Panc1 (cell line): Measurements from ENCODE around the gene NFYC. TPM values are rescaled to one million over a fixed set of nuclear protein-coding genes. Genes with fewer than 3 reads are reported as not detected.

Experiments used
- ATAC-seq: fragments of 200-7000 bp; cut with Tn5 transposase; 2 replicates; pipeline ENCODE4 v1.9.1; 2020; ENCODE audit warnings: mild to moderate bottlenecking, moderate library complexity
- BruUV-seq: library from RNA; stranded (reverse); fragments of 400-500 nt; replicated peaks from 2 replicates; lab custom pipeline; 2021; lab: Mats Ljungman, UMichigan
- CTCF ChIA-PET: fragments of 300-600 bp; sonication (Branson Sonifier 250); formaldehyde crosslinking; loops from one replicate; lab custom pipeline; 2022; ENCODE audit warnings: antibody characterized with exemption; lab: Charles Lee
- POLR2A ChIA-PET: fragments of 300-600 bp; sonication (Branson Sonifier 250); formaldehyde crosslinking; loops from one replicate; lab custom pipeline; 2022; ENCODE audit warnings: antibody characterized with exemption; lab: Charles Lee
- DNase-seq: peaks from one replicate; pipeline ENCODE4 v3.0.0-alpha.2; 2010; ENCODE audit warnings: low read depth, low spot score
- H3K27ac ChIP-seq: 2 replicates; pipeline ENCODE4 v1.5.1; 2011; ENCODE audit warnings: mild to moderate bottlenecking, low read length, inconsistent platforms
- H3K27me3 ChIP-seq: fragments of 200-500 bp; sonication (Bioruptor generic); 2 replicates; pipeline ENCODE4 v1.6.0; 2014; ENCODE audit warnings: low read length, inconsistent platforms; ENCODE audit not compliant: control insufficient read depth, insufficient read depth
- H3K36me3 ChIP-seq: fragments of 200-500 bp; sonication (Bioruptor generic); 2 replicates; pipeline ENCODE4 v1.5.1; 2014; ENCODE audit warnings: inconsistent platforms, mild to moderate bottlenecking, low read length, moderate library complexity; ENCODE audit not compliant: control insufficient read depth, insufficient read depth
- H3K4me1 ChIP-seq: 2 replicates; pipeline ENCODE4 v1.5.1; 2011; ENCODE audit warnings: inconsistent platforms, mild to moderate bottlenecking, low read length, moderate library complexity; ENCODE audit not compliant: control insufficient read depth, insufficient read depth
- H3K4me3 ChIP-seq, 2 experiments: 2 replicates each; pipeline ENCODE4 v1.5.1; 2011 to 2012; ENCODE audit warnings: low read depth in 2 of 2, low read length in 2 of 2, mild to moderate bottlenecking in 2 of 2, inconsistent platforms in 1 of 2, moderate library complexity in 1 of 2
- H3K9me3 ChIP-seq: fragments of 200-500 bp; sonication (Bioruptor generic); 2 replicates; pipeline ENCODE4 v1.5.1; 2014; ENCODE audit warnings: low read depth, mild to moderate bottlenecking, inconsistent platforms, low read length, moderate library complexity; ENCODE audit not compliant: control insufficient read depth, insufficient read depth
- POLR2AphosphoS5 ChIP-seq: IDR thresholded peaks from 2 replicates; pipeline ENCODE4 v1.6.1; 2012; ENCODE audit warnings: mild to moderate bottlenecking, low read depth, low read length, moderate library complexity
- SIN3A ChIP-seq: IDR thresholded peaks from 2 replicates; pipeline ENCODE4 v1.6.1; 2012; ENCODE audit warnings: low read depth, mild to moderate bottlenecking, low read length, moderate library complexity, borderline replicate concordance; ENCODE audit not compliant: insufficient read depth
- TCF7L2 ChIP-seq: IDR thresholded peaks from 2 replicates; pipeline ENCODE4 v1.6.1; 2011; ENCODE audit warnings: mild to moderate bottlenecking, low read depth, low read length, inconsistent platforms
- in situ Hi-C: cut with HindIII; loops from 2 replicates; pipeline ENCODE4 v1.10.0; 2016; ENCODE audit warnings: low sequenced_read_pairs, low pct_unique_long_range_greater_than_20kb
- intact Hi-C: fragments of 100-400 bp; cut with micrococcal nuclease; formaldehyde crosslinking; loops from one replicate; pipeline ENCODE4 v1.10.0; 2022; ENCODE audit not compliant: unreplicated experiment
- total RNA-seq: library from RNA; stranded (reverse); gene quantifications from one replicate; pipeline ENCODE4 v1.2.1, GENCODE V29; 2021; ENCODE audit not compliant: unreplicated experiment
- TF ChIP-seq, protein P1 (sequence below): fragments of 450-650 bp; IDR thresholded peaks from 2 replicates; pipeline ENCODE4 v1.5.1; 2017; ENCODE audit warnings: mild to moderate bottlenecking
- TF ChIP-seq, protein P2 (sequence below), 2 experiments: IDR thresholded peaks; 2 replicates each; pipeline ENCODE4 v1.6.1; 2011 to 2012; ENCODE audit warnings: low read depth in 2 of 2, control low read depth in 1 of 2, low read length in 1 of 2, mild to moderate bottlenecking in 1 of 2, moderate library complexity in 1 of 2; ENCODE audit not compliant: insufficient read depth in 1 of 2

The NFYC gene
- total RNA-seq, 1 experiment from 2014 or later = 81.9 TPM

DNA sequence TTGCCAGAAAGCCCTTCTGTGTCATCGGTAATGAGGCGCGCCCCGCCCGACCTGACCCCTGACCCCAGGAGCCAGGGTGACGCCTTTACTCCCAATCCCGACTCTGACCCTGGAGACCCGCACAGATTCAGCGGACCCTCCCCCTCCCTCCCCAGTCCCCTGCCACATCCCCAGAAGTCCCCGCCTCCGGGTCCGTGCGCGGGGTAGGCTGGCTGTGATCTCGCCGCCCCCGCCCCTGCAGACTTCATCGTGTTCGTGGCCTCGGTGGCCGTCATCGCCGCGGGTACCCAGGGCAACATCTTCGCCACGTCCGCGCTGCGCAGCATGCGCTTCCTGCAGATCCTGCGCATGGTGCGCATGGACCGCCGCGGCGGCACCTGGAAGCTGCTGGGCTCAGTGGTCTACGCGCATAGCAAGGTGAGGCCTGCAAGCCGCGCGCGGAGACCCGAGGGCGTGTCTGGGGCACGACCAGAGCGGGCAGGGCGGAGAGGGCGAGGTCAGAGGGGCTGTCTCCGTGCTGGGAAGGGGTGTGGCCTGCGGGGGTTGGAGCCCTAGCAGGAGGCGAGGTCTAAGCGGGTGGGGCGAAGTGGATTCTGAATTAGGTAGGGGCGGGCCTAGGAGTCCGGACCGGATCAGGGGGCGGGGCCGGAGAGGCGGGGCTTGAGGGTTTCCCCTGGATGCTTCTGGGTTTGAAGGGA, 126.9 kb downstream of the NFYC start:
- DNase-seq (no peak), ATAC-seq (no peak)
- H3K4me1 ChIP-seq = no peaks in the 10 kb centered on the region
- in situ Hi-C loops = no loop called here
- ChIA-PET POLR2A (no interaction called here), CTCF (no interaction called here)
- no peak overlapping the region for H3K27ac ChIP-seq
- TF ChIP-seq TCF7L2 (no peak), POLR2AphosphoS5 (no peak), SIN3A (no peak)
- TF ChIP-seq, protein P1, sequence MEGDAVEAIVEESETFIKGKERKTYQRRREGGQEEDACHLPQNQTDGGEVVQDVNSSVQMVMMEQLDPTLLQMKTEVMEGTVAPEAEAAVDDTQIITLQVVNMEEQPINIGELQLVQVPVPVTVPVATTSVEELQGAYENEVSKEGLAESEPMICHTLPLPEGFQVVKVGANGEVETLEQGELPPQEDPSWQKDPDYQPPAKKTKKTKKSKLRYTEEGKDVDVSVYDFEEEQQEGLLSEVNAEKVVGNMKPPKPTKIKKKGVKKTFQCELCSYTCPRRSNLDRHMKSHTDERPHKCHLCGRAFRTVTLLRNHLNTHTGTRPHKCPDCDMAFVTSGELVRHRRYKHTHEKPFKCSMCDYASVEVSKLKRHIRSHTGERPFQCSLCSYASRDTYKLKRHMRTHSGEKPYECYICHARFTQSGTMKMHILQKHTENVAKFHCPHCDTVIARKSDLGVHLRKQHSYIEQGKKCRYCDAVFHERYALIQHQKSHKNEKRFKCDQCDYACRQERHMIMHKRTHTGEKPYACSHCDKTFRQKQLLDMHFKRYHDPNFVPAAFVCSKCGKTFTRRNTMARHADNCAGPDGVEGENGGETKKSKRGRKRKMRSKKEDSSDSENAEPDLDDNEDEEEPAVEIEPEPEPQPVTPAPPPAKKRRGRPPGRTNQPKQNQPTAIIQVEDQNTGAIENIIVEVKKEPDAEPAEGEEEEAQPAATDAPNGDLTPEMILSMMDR = no peak
- TF ChIP-seq, protein P2, sequence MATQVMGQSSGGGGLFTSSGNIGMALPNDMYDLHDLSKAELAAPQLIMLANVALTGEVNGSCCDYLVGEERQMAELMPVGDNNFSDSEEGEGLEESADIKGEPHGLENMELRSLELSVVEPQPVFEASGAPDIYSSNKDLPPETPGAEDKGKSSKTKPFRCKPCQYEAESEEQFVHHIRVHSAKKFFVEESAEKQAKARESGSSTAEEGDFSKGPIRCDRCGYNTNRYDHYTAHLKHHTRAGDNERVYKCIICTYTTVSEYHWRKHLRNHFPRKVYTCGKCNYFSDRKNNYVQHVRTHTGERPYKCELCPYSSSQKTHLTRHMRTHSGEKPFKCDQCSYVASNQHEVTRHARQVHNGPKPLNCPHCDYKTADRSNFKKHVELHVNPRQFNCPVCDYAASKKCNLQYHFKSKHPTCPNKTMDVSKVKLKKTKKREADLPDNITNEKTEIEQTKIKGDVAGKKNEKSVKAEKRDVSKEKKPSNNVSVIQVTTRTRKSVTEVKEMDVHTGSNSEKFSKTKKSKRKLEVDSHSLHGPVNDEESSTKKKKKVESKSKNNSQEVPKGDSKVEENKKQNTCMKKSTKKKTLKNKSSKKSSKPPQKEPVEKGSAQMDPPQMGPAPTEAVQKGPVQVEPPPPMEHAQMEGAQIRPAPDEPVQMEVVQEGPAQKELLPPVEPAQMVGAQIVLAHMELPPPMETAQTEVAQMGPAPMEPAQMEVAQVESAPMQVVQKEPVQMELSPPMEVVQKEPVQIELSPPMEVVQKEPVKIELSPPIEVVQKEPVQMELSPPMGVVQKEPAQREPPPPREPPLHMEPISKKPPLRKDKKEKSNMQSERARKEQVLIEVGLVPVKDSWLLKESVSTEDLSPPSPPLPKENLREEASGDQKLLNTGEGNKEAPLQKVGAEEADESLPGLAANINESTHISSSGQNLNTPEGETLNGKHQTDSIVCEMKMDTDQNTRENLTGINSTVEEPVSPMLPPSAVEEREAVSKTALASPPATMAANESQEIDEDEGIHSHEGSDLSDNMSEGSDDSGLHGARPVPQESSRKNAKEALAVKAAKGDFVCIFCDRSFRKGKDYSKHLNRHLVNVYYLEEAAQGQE (IDR thresholded peaks at IDR 0.05; ENCODE audit: insufficient read depth in 1 of 2, low read depth in 2 of 2, low read length in 1 of 2) = no peak
- no peak overlapping the region for H3K4me3 ChIP-seq
- H3K9me3 ChIP-seq = no peaks in the 10 kb centered on the region
- intact Hi-C loops = no loop called here
- no peaks in the 10 kb centered on the region for H3K27me3 ChIP-seq
- no TSS peak for BruUV-seq
- H3K36me3 ChIP-seq = no peaks in the 10 kb centered on the region

DNA sequence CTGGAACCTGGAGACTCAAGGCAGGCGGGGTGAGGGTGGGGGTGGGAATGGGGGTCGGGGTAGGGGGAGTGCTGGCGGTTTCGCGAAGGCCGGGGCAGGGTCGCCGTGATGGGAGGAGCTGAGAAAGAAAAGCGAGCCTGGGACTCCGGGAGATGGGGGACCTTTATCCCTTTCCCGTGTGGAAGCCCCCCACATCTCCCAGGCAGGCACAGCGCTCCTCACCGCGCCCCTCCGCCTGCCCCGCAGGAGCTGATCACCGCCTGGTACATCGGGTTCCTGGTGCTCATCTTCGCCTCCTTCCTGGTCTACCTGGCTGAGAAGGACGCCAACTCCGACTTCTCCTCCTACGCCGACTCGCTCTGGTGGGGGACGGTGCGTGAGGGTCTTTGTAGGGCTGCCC, 127.6 kb downstream of the NFYC start:
- BruUV-seq = no TSS peak
- TF ChIP-seq TCF7L2 = no peak
- TF ChIP-seq SIN3A = no peak
- TF ChIP-seq, protein P1 = no peak
- TF ChIP-seq POLR2AphosphoS5 = no peak
- TF ChIP-seq, protein P2 (IDR thresholded peaks at IDR 0.05; ENCODE audit: insufficient read depth in 1 of 2, low read depth in 2 of 2, low read length in 1 of 2) = no peak
- POLR2A ChIA-PET = no interaction called here
- Histone ChIP-seq H3K36me3 (no peaks in the 10 kb centered on the region), H3K9me3 (no peaks in the 10 kb centered on the region), H3K4me3 (no peak overlapping the region), H3K4me1 (no peaks in the 10 kb centered on the region), H3K27me3 (no peaks in the 10 kb centered on the region), H3K27ac (no peak overlapping the region)
- CTCF ChIA-PET = no interaction called here
- DNase-seq (no peak), ATAC-seq (no peak)
- in situ Hi-C loops = no loop called here
- intact Hi-C loops = no loop called here
